GM13977 (cell line): ENCODE data around the gene DGCR2.

ENCODE experiments used
- DNase-seq: peaks from one replicate; pipeline ENCODE4 v3.0.0; 2012; ENCODE audit warnings: low spot score
- in situ Hi-C: fragments of 300-500 bp; cut with MboI; formaldehyde crosslinking; loops from one replicate; pipeline ENCODE4 v1.12.0; 2022; ENCODE audit warnings: low sequenced_read_pairs, low pct_unique_long_range_greater_than_20kb, mixed read lengths, inconsistent platforms; ENCODE audit not compliant: unreplicated experiment
- TF ChIP-seq, protein P1 (sequence below): IDR thresholded peaks from 2 replicates; pipeline ENCODE4 v1.5.1; 2012; ENCODE audit warnings: mild to moderate bottlenecking, control low read depth; ENCODE audit not compliant: insufficient read depth; ENCODE audit errors: extremely low read depth, missing control alignments

Gene DGCR2

DNA sequence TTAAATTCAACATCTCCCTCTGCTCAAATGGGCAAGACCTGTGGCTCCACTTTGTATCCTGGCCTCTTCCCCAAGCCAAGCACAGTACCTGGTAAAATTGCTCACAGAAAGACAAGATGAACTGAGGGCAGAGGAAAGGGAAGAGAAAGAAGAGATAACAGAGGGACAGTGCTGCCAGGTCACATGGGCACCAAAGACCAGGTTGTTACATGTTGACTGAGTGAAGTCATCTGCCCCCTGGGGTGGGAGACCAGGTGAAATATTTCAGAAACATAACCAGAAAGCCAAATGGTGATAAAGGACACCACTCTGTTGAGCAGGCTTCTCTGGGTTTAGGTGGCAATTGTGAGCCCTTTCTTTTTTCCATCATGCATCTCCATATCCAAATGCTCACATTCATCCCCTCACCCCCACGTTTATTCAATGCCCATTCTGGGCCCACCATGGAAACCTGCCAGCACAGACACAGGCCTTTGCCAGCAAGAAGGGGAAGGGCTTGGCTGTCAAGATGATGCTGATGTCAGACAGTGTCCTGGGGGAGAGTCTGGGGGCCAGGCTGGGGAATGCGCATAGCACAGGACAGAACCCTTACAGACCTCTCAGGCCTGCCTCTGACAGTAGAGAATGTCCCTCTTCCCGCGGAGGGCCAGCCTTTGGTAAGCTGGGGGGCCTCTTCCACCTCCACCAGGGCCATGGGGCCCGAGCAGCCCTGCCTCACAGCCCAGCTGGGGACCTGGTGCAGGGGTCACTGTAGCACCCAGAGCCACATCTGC, 51.6 kb downstream of the DGCR2 start:
- no peak for DNase-seq
- in situ Hi-C loops = no loop called here
- TF ChIP-seq, protein P1, sequence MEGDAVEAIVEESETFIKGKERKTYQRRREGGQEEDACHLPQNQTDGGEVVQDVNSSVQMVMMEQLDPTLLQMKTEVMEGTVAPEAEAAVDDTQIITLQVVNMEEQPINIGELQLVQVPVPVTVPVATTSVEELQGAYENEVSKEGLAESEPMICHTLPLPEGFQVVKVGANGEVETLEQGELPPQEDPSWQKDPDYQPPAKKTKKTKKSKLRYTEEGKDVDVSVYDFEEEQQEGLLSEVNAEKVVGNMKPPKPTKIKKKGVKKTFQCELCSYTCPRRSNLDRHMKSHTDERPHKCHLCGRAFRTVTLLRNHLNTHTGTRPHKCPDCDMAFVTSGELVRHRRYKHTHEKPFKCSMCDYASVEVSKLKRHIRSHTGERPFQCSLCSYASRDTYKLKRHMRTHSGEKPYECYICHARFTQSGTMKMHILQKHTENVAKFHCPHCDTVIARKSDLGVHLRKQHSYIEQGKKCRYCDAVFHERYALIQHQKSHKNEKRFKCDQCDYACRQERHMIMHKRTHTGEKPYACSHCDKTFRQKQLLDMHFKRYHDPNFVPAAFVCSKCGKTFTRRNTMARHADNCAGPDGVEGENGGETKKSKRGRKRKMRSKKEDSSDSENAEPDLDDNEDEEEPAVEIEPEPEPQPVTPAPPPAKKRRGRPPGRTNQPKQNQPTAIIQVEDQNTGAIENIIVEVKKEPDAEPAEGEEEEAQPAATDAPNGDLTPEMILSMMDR = no peak

DNA sequence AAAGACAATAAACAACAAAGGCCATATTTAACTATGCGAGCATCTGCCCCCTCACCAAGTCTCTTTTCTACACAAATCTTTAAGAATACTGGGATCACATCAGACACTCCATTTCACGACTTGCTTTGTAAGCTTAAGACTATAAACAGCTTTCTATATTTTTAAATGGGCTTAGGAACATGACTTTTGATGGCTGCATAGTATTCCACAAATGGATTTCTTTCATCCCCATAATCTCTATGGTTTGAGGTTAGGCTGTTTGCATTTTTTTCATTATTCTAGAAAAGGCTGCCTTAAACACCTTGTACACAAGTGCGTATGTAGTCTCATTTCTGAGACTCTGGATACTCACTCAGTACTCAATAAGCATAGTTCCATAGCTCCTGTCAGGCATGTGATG, 52.8 kb downstream of the DGCR2 start:
- TF ChIP-seq, protein P1 = no peak

DNA sequence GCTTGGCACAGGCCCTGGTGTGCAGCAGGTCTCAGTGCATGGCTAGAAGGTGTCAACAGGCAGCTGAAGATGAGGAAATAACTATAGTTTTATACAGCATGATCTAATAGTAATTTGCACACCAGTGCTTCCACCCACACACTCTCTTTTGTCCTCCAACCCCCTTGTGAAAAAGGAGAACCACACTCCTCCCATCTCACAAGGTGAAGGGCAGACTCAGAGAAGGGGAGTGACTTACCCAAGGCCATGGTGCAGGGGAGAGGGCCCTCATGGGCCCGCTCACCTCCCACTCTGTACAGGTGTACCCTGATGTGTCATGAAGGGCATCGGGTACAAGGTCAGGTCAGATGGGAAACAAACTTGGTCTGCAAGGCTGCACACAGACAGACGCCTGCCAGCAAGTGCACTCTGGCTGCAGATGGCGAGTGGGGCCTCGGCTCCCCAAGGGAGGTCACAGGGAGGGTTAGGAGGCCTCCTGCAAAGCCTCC, 53.4 kb downstream of the DGCR2 start:
- TF ChIP-seq, protein P1 = no peak
- in situ Hi-C loops = no loop called here
- DNase-seq = no peak

More for the DNA sequence above, 52.8 kb downstream of the DGCR2 start:
- in situ Hi-C loops = no loop called here
- no peak for DNase-seq

DNA sequence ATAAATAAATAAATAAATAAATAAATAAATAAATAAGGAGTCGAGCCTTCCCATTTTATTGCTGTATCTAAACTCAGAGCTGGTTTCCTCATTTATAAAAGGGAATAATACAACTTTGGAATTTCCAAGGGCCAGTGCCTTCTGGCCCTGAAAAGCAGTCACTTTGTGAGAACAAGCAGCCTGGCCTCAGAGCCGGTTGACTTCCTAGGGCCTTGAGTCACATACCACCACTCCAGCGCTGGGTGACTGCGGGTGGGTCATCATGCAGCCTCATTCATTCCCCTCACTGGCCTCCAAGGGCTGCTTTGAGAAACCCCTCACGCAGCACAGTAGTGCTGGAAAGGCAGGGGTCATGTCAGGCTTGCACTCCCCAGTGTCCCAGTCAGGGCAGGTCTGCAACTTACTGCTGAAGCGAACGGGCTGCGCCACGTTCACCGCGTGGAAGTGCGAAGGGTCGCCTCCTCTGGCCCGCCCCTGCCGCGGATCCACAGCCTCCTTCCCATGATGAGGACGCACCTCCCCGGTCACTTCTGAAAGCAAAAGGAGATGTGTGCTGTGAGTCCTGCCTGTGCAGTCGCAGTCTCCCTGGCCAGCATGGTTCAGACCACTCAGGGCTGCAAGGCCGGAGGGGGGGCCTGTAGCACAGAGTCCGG, 54.4 kb downstream of the DGCR2 start:
- no peak for DNase-seq
- TF ChIP-seq, protein P1 = no peak
- in situ Hi-C loops = no loop called here

DNA sequence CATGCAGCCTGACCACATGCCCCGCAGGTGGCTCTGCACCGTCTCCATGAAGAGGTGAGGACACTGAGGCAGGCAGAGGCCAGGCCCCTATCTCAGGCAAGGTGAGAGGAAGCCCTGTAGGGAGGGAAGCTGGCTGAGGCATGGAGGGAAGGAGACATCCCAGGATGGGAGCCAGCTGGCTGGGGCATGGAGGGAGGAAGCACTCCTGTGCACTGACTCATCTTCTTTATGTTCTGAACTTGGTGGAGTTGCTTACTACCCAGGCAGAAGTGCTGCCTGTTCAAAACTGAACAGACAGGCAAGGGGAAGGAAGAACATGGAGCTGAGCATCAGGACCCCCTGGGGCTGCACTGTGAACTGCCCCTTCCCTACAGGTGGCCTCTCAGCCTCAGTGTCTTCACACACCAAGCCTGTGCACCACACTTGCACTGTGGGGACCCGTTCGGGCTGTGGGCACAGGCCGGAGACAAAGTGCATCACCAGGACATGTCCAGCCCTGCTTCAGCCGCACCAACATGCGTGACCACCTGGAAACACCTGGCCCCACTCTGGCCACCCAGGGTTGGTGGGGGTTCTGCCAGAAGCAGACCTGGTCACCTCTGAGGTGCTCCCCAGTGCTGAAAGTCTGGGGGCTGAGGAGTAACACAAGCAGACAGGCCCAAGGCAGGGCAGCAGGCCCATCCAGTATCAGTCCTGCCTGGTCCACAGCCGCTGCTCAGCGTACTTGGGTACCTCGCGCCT, 55.5 kb downstream of the DGCR2 start:
- no peak for DNase-seq
- TF ChIP-seq, protein P1 = no peak
- in situ Hi-C loops = no loop called here

DNA sequence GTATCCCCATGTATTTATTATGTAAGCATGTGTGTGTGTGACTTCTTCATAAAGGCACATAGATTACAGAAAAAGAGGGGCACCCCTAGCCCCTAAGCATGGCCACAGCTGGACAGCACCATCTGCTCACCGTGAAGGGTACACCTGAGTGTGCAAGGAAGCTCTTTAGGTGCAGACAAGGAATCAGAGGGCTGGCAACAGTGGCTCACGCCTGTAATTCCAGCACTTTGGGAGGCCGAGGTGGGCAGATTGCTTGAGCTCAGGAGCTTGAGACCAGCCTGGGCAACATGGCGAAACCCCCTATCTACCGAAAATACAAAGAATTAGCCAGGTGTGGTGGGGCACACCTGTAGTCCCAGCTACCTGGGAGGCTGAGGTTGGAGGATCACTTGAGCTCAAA, 56.3 kb downstream of the DGCR2 start:
- no peak for DNase-seq
- in situ Hi-C loops = no loop called here
- TF ChIP-seq, protein P1 = no peak
